Heart left ventricle (tissue), 16 donors: ENCODE measurements around the gene SLC2A5. TPM values are rescaled to one million over a fixed set of nuclear protein-coding genes. Genes with fewer than 3 reads are reported as not detected.

ENCODE experiments used
- ATAC-seq, 4 donors: fragments of 200-7000 bp; cut with Tn5 transposase; one replicate each; pipeline ENCODE4 v1.9.1; 2020 to 2022; ENCODE audit warnings: moderate library complexity in 4 of 4, mild to moderate bottlenecking in 3 of 4, moderate number of reproducible peaks in 1 of 4
- DNase-seq, 5 donors: peaks; one replicate each; pipeline ENCODE4 v3.0.0-alpha.2; 2020
- H3K27ac ChIP-seq, 12 donors: fragments of 200-600 bp; sonication (generic) in 4 of 12; one replicate each; pipeline versions ENCODE4 v1.5.0 to v1.8.0; 2016 to 2022; ENCODE audit warnings: mild to moderate bottlenecking in 2 of 12
- H3K27me3 ChIP-seq, 9 donors: fragments of 200-600 bp; sonication (generic) in 2 of 9; one replicate each; pipeline versions ENCODE4 v1.5.1 to v1.8.0; 2016 to 2022; ENCODE audit warnings: mild to moderate bottlenecking in 3 of 9
- H3K36me3 ChIP-seq, 9 donors: fragments of 200-600 bp; sonication (generic) in 2 of 9; one replicate each; pipeline versions ENCODE4 v1.5.0 to v1.8.0; 2018 to 2022; ENCODE audit warnings: mild to moderate bottlenecking in 2 of 9
- H3K4me1 ChIP-seq, 12 donors: fragments of 200-600 bp; sonication (generic) in 4 of 12; one replicate each; pipeline versions ENCODE4 v1.5.0 to v1.8.0; 2016 to 2022; ENCODE audit warnings: mild to moderate bottlenecking in 3 of 12
- H3K4me3 ChIP-seq, 12 donors: fragments of 200-600 bp; sonication (generic) in 4 of 12; one replicate each; pipeline versions ENCODE4 v1.5.0 to v1.8.0; 2017 to 2022; ENCODE audit warnings: mild to moderate bottlenecking in 9 of 12, moderate library complexity in 4 of 12
- H3K9me3 ChIP-seq, 12 donors: fragments of 200-600 bp; sonication (generic) in 4 of 12; one replicate each; pipeline versions ENCODE4 v1.5.0 to v1.8.0; 2016 to 2022; ENCODE audit warnings: mild to moderate bottlenecking in 1 of 12
- POLR2A ChIP-seq, 2 donors: fragments of 450-650 bp; IDR thresholded peaks; one replicate each; pipeline ENCODE4 v1.6.1; 2017; ENCODE audit warnings: antibody characterized with exemption in 2 of 2, mild to moderate bottlenecking in 2 of 2, moderate library complexity in 2 of 2
- WGBS, 4 donors: extraction: QIAGEN DNeasy Blood & Tissue Kit in 2 of 4; methylation state at CpG; one replicate each; pipeline versions ENCODE4 v1.1.5 to v1.1.7; 2013 to 2018; 5-methylcytosine and 5-hydroxymethylcytosine counted together
- intact Hi-C, 10 donors: fragments of 100-400 bp; cut with DNase I; formaldehyde crosslinking; loops; one replicate each; pipeline versions ENCODE4 v1.11.1 to v1.14.2; 2022
- polyA plus RNA-seq, 2 donors: library from polyadenylated mRNA; stranded (reverse); fragments of 200-250 nt; gene quantifications; one replicate each; pipeline ENCODE4 v1.2.3, GENCODE V29; 2013
- total RNA-seq, 9 donors: library from RNA; depleted of rRNA in 2 of 9; stranded (reverse); fragments of >200 nt in 2 of 9; fragmentation: NEBNext Ultra II Directional in 3 of 9; extraction: Animal tissue kit (Norgen Biotek cat#: 25700) in 3 of 9; gene quantifications; one replicate each; pipeline versions ENCODE4 v1.1.0 to v1.2.4, GENCODE V29; 2016 to 2023
- TF ChIP-seq, protein P1 (sequence below), 12 donors: fragments of 200-600 bp; sonication (generic) in 4 of 12; IDR thresholded peaks; one replicate each; pipeline versions ENCODE4 v1.5.0 to v1.8.0; 2018 to 2022; ENCODE audit warnings: antibody characterized with exemption in 12 of 12, mild to moderate bottlenecking in 5 of 12
- donor health status: ischemic (EF 13 %, LVEDD 7.1; RV severe dilation, severe dysfunction).
- donor health status: healthy with polysubstance abuse.
- donor health status: DM: no; HTN: yes; CAD: no.
- donor health status: DM: no; HTN: no; CAD: no.
- donor health status: ischemic (EF 25% LVEDD 6.9; RV normal size, moderate dysfunction).
- donor health status: ischemic (EF 25% LVEDD 5.7; RV mildly dilated, moderate dysfunction).
- donor health status: healthy.
- donor health status: DM: yes; HTN: yes; CAD: no.
- donor health status: ischemic (EF 35%, LVEDD 5.7; RV mildly dilated, moderate dysfunction).
- donor health status: nonischemic (EF 11% LVEDD 7.7; RV severe dilation, severe dysfunction).
- donor health status: DM: yes; HTN: yes; CAD: no.
- donor health status: PGD.
- donor health status: ischemic (EF 29% LVEDD 5.4; RV normal size, mild dysfunction).
- donor health status: nonischemic (EF 23%, LVEDD 6.1; RV moderate dilation, normal function).

Gene SLC2A5
- total and polyA plus RNA-seq, 11 donors, result 0.86 to 15.8 (median 2.3) TPM

DNA sequence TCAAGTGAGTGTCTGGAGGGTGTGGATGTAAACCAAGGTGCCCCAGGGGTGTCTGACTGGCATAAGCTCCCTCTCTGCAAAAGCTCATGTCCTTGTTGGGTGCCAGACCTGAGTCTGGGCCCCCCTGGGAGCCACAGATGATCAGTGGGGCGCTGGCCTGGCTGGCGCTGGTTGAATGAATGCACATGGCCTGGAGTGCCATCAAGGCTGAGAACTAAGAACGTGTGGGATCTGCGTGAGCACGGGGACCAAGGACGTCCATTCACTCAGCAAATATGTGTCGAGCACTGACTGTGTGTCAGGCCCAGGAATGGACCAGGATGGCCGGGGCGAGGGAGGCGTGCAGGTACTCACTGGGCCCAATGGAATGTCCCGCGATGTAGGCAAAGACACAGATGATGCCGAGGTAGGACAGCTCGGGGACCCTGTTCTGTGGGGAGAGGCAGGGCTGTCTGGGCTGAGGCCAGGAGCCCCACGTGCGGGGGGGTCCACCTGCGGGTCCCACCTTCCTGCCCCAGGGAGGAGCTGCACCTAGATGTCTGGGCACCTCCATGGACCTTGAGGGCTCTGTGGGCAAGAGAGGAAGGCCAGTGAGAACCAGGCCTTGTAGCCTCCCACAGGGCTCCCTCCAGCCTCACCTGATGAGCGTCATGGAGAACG, 62.3 kb downstream of the SLC2A5 start:
- Histone ChIP-seq H3K27ac (no peak overlapping the region), H3K4me1 (peaks cover 0 to 24% (median 2%) of the 10 kb centered on the region in 12 donors), H3K27me3 (no peaks in the 10 kb centered on the region), H3K36me3 (no peaks in the 10 kb centered on the region), H3K4me3 (no peak overlapping the region), H3K9me3 (no peaks in the 10 kb centered on the region)
- intact Hi-C loops, result loop anchor here in 5 of 10 donors (5.0 kb wide), 2 partner anchors 90 to 95 kb away; no protein-coding TSS in a partner anchor
- ATAC-seq, result no peak
- WGBS, 4 donors, result 91 to 95% (median 94%) methylated on average over 19 of the region's 19 CpGs
- TF ChIP-seq, protein P1, sequence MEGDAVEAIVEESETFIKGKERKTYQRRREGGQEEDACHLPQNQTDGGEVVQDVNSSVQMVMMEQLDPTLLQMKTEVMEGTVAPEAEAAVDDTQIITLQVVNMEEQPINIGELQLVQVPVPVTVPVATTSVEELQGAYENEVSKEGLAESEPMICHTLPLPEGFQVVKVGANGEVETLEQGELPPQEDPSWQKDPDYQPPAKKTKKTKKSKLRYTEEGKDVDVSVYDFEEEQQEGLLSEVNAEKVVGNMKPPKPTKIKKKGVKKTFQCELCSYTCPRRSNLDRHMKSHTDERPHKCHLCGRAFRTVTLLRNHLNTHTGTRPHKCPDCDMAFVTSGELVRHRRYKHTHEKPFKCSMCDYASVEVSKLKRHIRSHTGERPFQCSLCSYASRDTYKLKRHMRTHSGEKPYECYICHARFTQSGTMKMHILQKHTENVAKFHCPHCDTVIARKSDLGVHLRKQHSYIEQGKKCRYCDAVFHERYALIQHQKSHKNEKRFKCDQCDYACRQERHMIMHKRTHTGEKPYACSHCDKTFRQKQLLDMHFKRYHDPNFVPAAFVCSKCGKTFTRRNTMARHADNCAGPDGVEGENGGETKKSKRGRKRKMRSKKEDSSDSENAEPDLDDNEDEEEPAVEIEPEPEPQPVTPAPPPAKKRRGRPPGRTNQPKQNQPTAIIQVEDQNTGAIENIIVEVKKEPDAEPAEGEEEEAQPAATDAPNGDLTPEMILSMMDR (IDR thresholded peaks at IDR 0.05), result no peak
- TF ChIP-seq POLR2A (IDR thresholded peaks at IDR 0.05), result no peak
- no peak for DNase-seq

DNA sequence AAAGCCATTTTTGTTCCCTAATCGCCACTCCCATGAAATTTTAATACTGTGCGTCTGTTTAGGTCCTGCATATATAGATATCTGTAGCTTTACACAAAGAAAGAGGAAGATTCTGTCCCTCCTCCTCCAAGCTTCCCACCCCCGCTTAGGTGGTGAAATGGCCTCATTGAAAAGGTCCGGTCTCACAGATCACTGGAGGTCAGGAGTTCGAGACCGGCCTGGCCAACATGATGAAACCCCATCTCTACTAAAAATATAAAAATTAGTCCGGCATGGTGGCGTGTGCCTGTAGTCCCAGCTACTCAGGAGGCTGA, 64.1 kb downstream of the SLC2A5 start:
- TF ChIP-seq POLR2A (IDR thresholded peaks at IDR 0.05), result no peak
- TF ChIP-seq, protein P1 (IDR thresholded peaks at IDR 0.05), result no peak
- WGBS, 4 donors, result 56 to 61% (median 60%) methylated on average over 8 of the region's 8 CpGs

DNA sequence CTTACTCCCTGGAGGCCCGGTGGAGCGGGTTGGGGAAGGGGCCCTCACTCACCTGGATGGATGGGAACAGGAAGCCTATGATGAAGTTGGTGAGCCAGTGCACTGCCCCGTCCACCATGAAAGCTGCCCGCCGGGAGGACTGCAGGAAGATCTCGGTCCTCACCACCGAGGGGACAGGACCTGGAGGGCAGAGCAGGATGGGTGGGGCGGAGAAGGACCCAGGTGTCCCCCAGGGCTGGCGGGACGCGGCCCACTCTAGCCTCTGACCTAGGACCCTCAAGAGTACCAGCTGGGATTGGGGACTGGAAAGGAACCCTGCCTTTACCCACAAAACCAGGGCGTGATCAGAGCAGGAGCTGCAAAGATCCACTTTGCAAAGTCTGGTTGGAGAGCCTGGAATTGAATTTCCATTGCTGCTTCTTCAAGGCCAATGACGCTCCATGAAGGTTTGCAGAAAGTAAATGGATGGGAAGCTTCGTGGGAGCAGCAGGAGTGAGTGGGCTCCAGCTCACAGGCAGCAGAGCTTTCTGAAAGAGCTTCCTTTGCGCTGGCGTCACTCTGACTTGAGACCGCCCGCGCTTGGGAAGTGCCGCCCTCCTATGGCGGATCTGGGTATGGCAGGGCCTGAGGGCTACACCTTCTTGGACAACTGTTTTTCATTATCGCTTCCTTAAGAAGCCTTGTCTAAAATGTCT, 64.6 kb downstream of the SLC2A5 start:
- 48 to 57% (median 53%) methylated on average over 19 to 22 of the region's 22 CpGs for WGBS, 4 donors
- intact Hi-C loops, result loop anchor here in 8 of 10 donors (1.0 to 5.0 kb wide), 4 partner anchors 83 to 97 kb away; no protein-coding TSS in a partner anchor

More for the DNA sequence above, 64.1 kb downstream of the SLC2A5 start:
- Histone ChIP-seq H3K9me3 (no peaks in the 10 kb centered on the region), H3K36me3 (no peaks in the 10 kb centered on the region), H3K27ac (no peak overlapping the region), H3K4me3 (no peak overlapping the region), H3K4me1 (peaks cover 0 to 12% (median 0%) of the 10 kb centered on the region in 12 donors), H3K27me3 (no peaks in the 10 kb centered on the region)
- DNase-seq (no peak), ATAC-seq (no peak)
- intact Hi-C loops, result loop anchor here in 5 of 10 donors (1.0 to 5.0 kb wide), 3 partner anchors 87 to 97 kb away; no protein-coding TSS in a partner anchor

More for the DNA sequence above, 64.6 kb downstream of the SLC2A5 start:
- H3K4me1 ChIP-seq, result peaks cover 0 to 8% (median 0%) of the 10 kb centered on the region in 12 donors
- TF ChIP-seq, protein P1 (IDR thresholded peaks at IDR 0.05), result peak; percentile 90 to 97 (median 93)
- no peak for TF ChIP-seq POLR2A (IDR thresholded peaks at IDR 0.05)
- H3K4me3 ChIP-seq, result no peak overlapping the region
- H3K27me3 ChIP-seq, result no peaks in the 10 kb centered on the region
- no peaks in the 10 kb centered on the region for H3K9me3 ChIP-seq
- H3K27ac ChIP-seq, result no peak overlapping the region
- H3K36me3 ChIP-seq, result no peaks in the 10 kb centered on the region
- ATAC-seq, result peak; percentile 46 to 92 (median 82)
- peak; percentile 62 to 84 (median 75) for DNase-seq
